GM23338 (cell line): ENCODE data around the gene ADAMTSL4. TPM values are rescaled to one million over a fixed set of nuclear protein-coding genes. Genes with fewer than 3 reads are reported as not detected.

Experiments used
- ATAC-seq: fragments of 200-7000 bp; cut with Tn5 transposase; 3 replicates; pipeline ENCODE4 v1.9.1; 2020
- DNase-seq: peaks from one replicate; pipeline ENCODE4 v3.0.0-alpha.2; 2015; ENCODE audit warnings: low spot score
- H2AFZ ChIP-seq: fragments of 200-600 bp; sonication (generic); 2 replicates; pipeline ENCODE4 v1.8.0; 2016; ENCODE audit warnings: antibody characterized with exemption, mild to moderate bottlenecking, moderate library complexity
- H3F3A ChIP-seq: fragments of 200-600 bp; sonication (generic); replicated peaks from 2 replicates; pipeline ENCODE4 v1.8.0; 2017; ENCODE audit warnings: antibody characterized with exemption, mixed run types, low read depth
- H3K27ac ChIP-seq: fragments of 200-600 bp; sonication (generic); 2 replicates; pipeline ENCODE4 v1.6.1; 2016; ENCODE audit warnings: low read depth
- H3K27me3 ChIP-seq: fragments of 200-600 bp; sonication (generic); 2 replicates; pipeline ENCODE4 v1.8.0; 2016; ENCODE audit warnings: mild to moderate bottlenecking, mixed run types, moderate library complexity; ENCODE audit not compliant: insufficient read depth
- H3K36me3 ChIP-seq: fragments of 200-600 bp; sonication (generic); 2 replicates; pipeline ENCODE4 v1.8.0; 2016; ENCODE audit warnings: mild to moderate bottlenecking; ENCODE audit not compliant: insufficient read depth
- H3K4me1 ChIP-seq: fragments of 200-600 bp; sonication (generic); 2 replicates; pipeline ENCODE4 v1.8.0; 2016; ENCODE audit warnings: mild to moderate bottlenecking, moderate library complexity; ENCODE audit not compliant: insufficient read depth
- H3K4me2 ChIP-seq: fragments of 200-600 bp; sonication (generic); 2 replicates; pipeline ENCODE4 v1.7.1; 2017; ENCODE audit warnings: mixed run types
- H3K4me3 ChIP-seq: fragments of 200-600 bp; sonication (generic); 2 replicates; pipeline ENCODE4 v1.6.1; 2016; ENCODE audit warnings: mixed run types
- H3K79me2 ChIP-seq: fragments of 200-600 bp; sonication (generic); replicated peaks from 2 replicates; pipeline ENCODE4 v1.8.0; 2017; ENCODE audit warnings: mild to moderate bottlenecking; ENCODE audit not compliant: insufficient read depth
- H3K9me2 ChIP-seq: fragments of 200-600 bp; sonication (generic); 2 replicates; pipeline ENCODE4 v1.8.0; 2017; ENCODE audit not compliant: insufficient read depth
- H4K20me1 ChIP-seq: fragments of 200-600 bp; sonication (generic); replicated peaks from 2 replicates; pipeline ENCODE4 v1.8.0; 2017; ENCODE audit warnings: mild to moderate bottlenecking; ENCODE audit not compliant: insufficient read depth
- H3K27ac Mint-ChIP-seq: 2 replicates; pipeline ENCODE4 v1.8.0; 2020; ENCODE audit warnings: inconsistent platforms, mild to moderate bottlenecking, moderate library complexity, mixed read lengths
- H3K27me3 Mint-ChIP-seq: 3 replicates; pipeline ENCODE4 v1.8.0; 2022; ENCODE audit warnings: low read depth, mild to moderate bottlenecking, moderate library complexity, mixed read lengths, inconsistent platforms; ENCODE audit not compliant: insufficient read depth, poor library complexity
- H3K36me3 Mint-ChIP-seq: 3 replicates; pipeline ENCODE4 v1.8.0; 2021; ENCODE audit warnings: low read depth, mild to moderate bottlenecking, inconsistent platforms, moderate library complexity, mixed read lengths
- H3K4me1 Mint-ChIP-seq: 3 replicates; pipeline ENCODE4 v1.8.0; 2020; ENCODE audit warnings: mild to moderate bottlenecking, inconsistent platforms, mixed read lengths
- H3K4me3 Mint-ChIP-seq: 3 replicates; pipeline ENCODE4 v1.8.0; 2021; ENCODE audit warnings: moderate library complexity, mild to moderate bottlenecking, inconsistent platforms, mixed read lengths
- H3K9me3 Mint-ChIP-seq: 3 replicates; pipeline ENCODE4 v1.8.0; 2020; ENCODE audit warnings: moderate library complexity, mild to moderate bottlenecking, inconsistent platforms, mixed read lengths
- CREB1 ChIP-seq: fragments of 250-450 bp; sonication (Bioruptor Pico); IDR thresholded peaks from 2 replicates; pipeline ENCODE4 v1.5.0; 2020; ENCODE audit warnings: low read depth, mild to moderate bottlenecking, moderate library complexity
- EZH2 ChIP-seq: fragments of 200-600 bp; sonication (generic); IDR thresholded peaks from one replicate; pipeline ENCODE4 v1.8.0; 2017; ENCODE audit warnings: antibody characterized with exemption, mild to moderate bottlenecking, low read depth; ENCODE audit not compliant: unreplicated experiment
- EZH2phosphoT487 ChIP-seq: fragments of 200-600 bp; sonication (generic); IDR thresholded peaks from one replicate; pipeline ENCODE4 v1.8.1; 2018; ENCODE audit warnings: antibody characterized with exemption; ENCODE audit not compliant: unreplicated experiment
- JUNB ChIP-seq: IDR thresholded peaks from one replicate; pipeline ENCODE4 v1.6.1; 2016; ENCODE audit warnings: antibody characterized with exemption; ENCODE audit not compliant: unreplicated experiment
- NANOG ChIP-seq: IDR thresholded peaks from 2 replicates; pipeline ENCODE4 v1.6.1; 2016; ENCODE audit warnings: antibody characterized with exemption, borderline replicate concordance
- POLR2AphosphoS5 ChIP-seq: IDR thresholded peaks from 2 replicates; pipeline ENCODE4 v1.6.1; 2016; ENCODE audit warnings: antibody characterized with exemption, low read depth
- STAT1 ChIP-seq: IDR thresholded peaks from one replicate; pipeline ENCODE4 v1.6.1; 2016; ENCODE audit warnings: antibody characterized with exemption; ENCODE audit not compliant: unreplicated experiment
- ZNF114 ChIP-seq: fragments of 250-450 bp; sonication (Bioruptor Pico); IDR thresholded peaks from 2 replicates; pipeline ENCODE4 v1.5.0; 2020; ENCODE audit warnings: mild to moderate bottlenecking, moderate library complexity
- ZNF331 ChIP-seq: fragments of 250-450 bp; sonication (Bioruptor Pico); IDR thresholded peaks from 2 replicates; pipeline ENCODE4 v1.5.0; 2020; ENCODE audit warnings: low read depth, mild to moderate bottlenecking, moderate library complexity
- polyA plus RNA-seq: library from polyadenylated mRNA; unstranded; fragments of >200 nt; fragmentation: Nextera tagmentation; extraction: Ambion mirVana; gene quantifications from 2 replicates; pipeline ENCODE4 v1.2.1, GENCODE V29; 2016
- total RNA-seq: library from RNA; depleted of rRNA; stranded (reverse); fragments of >200 nt; shearing (Covaris generic); gene quantifications from 2 replicates; pipeline ENCODE4 v1.2.3, GENCODE V29; 2014
- TF ChIP-seq, protein P1 (sequence below): fragments of 250-450 bp; sonication (Bioruptor Pico); IDR thresholded peaks from 2 replicates; pipeline ENCODE4 v1.5.0; 2020; ENCODE audit warnings: mild to moderate bottlenecking, moderate library complexity
- TF ChIP-seq, protein P2 (sequence below): IDR thresholded peaks from one replicate; pipeline ENCODE4 v1.6.1; 2018; ENCODE audit warnings: antibody characterized with exemption; ENCODE audit not compliant: unreplicated experiment
- TF ChIP-seq, protein P3 (sequence below), 2 experiments: fragments of 200-600 bp in 1 of 2; sonication (generic) in 1 of 2; conservative IDR thresholded peaks; 2 replicates each; pipeline versions ENCODE4 v1.5.1 to v1.6.1; 2016 to 2017; ENCODE audit warnings: antibody characterized with exemption in 2 of 2, low read depth in 2 of 2, mild to moderate bottlenecking in 2 of 2, moderate library complexity in 1 of 2
- TF ChIP-seq, protein P4 (sequence below): IDR thresholded peaks from 2 replicates; pipeline ENCODE4 v1.6.1; 2016; ENCODE audit warnings: antibody characterized with exemption

ADAMTSL4 gene
- total and polyA plus RNA-seq, 2 experiments from 2014 or later, result 5.3 to 5.8 TPM

DNA sequence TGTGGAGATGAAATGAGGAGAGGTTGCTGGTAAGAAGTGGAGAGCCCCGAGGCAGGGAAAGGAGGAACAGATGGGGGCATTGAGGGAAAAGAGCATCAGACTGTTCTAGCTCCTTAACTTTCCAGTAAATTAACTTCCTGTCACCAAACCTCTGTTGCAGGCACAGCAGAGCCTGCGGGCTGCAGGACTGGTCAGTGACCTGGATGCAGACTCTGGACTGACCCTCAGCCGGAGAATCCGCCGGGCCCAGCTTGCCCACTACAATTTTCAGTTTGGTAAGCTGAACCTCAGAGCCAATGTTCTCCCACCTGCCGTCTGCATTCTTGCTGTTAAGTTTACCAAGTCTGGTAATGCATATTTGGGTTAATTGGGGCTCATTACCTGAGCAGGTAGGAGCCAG is 43.8 kb upstream of the ADAMTSL4 start:
- Histone ChIP-seq H3F3A (no peaks in the 10 kb centered on the region; the same call in 1 of the 2 replicates), H3K9me2 (no peaks in the 10 kb centered on the region), H3K27me3 (no peaks in the 10 kb centered on the region), H3K27ac (no peak overlapping the region), H4K20me1 (no peaks in the 10 kb centered on the region), H3K4me3 (no peak overlapping the region), H3K4me1 (no peaks in the 10 kb centered on the region), H3K79me2 (no peaks in the 10 kb centered on the region), H2AFZ (no peak overlapping the region), H3K36me3 (0 out of 2 replicates have a peak, but pooled peaks cover 17% of the 10 kb centered on the region), H3K4me2 (no peak overlapping the region)
- Mint-ChIP-seq H3K36me3 (peaks cover 48% of the 10 kb centered on the region), H3K4me3 (no peak overlapping the region), H3K9me3 (no peaks in the 10 kb centered on the region), H3K27ac (no peak overlapping the region), H3K4me1 (peaks cover 4% of the 10 kb centered on the region; the same call in 2 of the 3 replicates), H3K27me3 (peaks cover 28% of the 10 kb centered on the region)
- TF ChIP-seq, protein P1, sequence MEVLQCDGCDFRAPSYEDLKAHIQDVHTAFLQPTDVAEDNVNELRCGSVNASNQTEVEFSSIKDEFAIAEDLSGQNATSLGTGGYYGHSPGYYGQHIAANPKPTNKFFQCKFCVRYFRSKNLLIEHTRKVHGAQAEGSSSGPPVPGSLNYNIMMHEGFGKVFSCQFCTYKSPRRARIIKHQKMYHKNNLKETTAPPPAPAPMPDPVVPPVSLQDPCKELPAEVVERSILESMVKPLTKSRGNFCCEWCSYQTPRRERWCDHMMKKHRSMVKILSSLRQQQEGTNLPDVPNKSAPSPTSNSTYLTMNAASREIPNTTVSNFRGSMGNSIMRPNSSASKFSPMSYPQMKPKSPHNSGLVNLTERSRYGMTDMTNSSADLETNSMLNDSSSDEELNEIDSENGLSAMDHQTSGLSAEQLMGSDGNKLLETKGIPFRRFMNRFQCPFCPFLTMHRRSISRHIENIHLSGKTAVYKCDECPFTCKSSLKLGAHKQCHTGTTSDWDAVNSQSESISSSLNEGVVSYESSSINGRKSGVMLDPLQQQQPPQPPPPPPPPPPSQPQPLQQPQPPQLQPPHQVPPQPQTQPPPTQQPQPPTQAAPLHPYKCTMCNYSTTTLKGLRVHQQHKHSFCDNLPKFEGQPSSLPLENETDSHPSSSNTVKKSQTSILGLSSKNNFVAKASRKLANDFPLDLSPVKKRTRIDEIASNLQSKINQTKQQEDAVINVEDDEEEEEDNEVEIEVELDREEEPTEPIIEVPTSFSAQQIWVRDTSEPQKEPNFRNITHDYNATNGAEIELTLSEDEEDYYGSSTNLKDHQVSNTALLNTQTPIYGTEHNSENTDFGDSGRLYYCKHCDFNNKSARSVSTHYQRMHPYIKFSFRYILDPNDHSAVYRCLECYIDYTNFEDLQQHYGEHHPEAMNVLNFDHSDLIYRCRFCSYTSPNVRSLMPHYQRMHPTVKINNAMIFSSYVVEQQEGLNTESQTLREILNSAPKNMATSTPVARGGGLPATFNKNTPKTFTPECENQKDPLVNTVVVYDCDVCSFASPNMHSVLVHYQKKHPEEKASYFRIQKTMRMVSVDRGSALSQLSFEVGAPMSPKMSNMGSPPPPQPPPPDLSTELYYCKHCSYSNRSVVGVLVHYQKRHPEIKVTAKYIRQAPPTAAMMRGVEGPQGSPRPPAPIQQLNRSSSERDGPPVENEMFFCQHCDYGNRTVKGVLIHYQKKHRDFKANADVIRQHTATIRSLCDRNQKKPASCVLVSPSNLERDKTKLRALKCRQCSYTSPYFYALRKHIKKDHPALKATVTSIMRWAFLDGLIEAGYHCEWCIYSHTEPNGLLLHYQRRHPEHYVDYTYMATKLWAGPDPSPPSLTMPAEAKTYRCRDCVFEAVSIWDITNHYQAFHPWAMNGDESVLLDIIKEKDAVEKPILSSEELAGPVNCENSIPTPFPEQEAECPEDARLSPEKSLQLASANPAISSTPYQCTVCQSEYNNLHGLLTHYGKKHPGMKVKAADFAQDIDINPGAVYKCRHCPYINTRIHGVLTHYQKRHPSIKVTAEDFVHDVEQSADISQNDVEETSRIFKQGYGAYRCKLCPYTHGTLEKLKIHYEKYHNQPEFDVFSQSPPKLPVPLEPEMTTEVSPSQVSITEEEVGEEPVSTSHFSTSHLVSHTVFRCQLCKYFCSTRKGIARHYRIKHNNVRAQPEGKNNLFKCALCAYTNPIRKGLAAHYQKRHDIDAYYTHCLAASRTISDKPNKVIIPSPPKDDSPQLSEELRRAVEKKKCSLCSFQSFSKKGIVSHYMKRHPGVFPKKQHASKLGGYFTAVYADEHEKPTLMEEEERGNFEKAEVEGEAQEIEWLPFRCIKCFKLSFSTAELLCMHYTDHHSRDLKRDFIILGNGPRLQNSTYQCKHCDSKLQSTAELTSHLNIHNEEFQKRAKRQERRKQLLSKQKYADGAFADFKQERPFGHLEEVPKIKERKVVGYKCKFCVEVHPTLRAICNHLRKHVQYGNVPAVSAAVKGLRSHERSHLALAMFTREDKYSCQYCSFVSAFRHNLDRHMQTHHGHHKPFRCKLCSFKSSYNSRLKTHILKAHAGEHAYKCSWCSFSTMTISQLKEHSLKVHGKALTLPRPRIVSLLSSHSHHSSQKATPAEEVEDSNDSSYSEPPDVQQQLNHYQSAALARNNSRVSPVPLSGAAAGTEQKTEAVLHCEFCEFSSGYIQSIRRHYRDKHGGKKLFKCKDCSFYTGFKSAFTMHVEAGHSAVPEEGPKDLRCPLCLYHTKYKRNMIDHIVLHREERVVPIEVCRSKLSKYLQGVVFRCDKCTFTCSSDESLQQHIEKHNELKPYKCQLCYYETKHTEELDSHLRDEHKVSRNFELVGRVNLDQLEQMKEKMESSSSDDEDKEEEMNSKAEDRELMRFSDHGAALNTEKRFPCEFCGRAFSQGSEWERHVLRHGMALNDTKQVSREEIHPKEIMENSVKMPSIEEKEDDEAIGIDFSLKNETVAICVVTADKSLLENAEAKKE (CRISPR knock-in tag), result no peak
- TF ChIP-seq NANOG (no peak), POLR2AphosphoS5 (no peak), ZNF114 (CRISPR knock-in tag) (no peak), EZH2phosphoT487 (no peak), EZH2 (no peak), STAT1 (no peak), ZNF331 (CRISPR knock-in tag) (no peak), CREB1 (CRISPR knock-in tag) (no peak), JUNB (no peak)
- TF ChIP-seq, protein P2, sequence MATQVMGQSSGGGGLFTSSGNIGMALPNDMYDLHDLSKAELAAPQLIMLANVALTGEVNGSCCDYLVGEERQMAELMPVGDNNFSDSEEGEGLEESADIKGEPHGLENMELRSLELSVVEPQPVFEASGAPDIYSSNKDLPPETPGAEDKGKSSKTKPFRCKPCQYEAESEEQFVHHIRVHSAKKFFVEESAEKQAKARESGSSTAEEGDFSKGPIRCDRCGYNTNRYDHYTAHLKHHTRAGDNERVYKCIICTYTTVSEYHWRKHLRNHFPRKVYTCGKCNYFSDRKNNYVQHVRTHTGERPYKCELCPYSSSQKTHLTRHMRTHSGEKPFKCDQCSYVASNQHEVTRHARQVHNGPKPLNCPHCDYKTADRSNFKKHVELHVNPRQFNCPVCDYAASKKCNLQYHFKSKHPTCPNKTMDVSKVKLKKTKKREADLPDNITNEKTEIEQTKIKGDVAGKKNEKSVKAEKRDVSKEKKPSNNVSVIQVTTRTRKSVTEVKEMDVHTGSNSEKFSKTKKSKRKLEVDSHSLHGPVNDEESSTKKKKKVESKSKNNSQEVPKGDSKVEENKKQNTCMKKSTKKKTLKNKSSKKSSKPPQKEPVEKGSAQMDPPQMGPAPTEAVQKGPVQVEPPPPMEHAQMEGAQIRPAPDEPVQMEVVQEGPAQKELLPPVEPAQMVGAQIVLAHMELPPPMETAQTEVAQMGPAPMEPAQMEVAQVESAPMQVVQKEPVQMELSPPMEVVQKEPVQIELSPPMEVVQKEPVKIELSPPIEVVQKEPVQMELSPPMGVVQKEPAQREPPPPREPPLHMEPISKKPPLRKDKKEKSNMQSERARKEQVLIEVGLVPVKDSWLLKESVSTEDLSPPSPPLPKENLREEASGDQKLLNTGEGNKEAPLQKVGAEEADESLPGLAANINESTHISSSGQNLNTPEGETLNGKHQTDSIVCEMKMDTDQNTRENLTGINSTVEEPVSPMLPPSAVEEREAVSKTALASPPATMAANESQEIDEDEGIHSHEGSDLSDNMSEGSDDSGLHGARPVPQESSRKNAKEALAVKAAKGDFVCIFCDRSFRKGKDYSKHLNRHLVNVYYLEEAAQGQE, result no peak
- TF ChIP-seq, protein P3, sequence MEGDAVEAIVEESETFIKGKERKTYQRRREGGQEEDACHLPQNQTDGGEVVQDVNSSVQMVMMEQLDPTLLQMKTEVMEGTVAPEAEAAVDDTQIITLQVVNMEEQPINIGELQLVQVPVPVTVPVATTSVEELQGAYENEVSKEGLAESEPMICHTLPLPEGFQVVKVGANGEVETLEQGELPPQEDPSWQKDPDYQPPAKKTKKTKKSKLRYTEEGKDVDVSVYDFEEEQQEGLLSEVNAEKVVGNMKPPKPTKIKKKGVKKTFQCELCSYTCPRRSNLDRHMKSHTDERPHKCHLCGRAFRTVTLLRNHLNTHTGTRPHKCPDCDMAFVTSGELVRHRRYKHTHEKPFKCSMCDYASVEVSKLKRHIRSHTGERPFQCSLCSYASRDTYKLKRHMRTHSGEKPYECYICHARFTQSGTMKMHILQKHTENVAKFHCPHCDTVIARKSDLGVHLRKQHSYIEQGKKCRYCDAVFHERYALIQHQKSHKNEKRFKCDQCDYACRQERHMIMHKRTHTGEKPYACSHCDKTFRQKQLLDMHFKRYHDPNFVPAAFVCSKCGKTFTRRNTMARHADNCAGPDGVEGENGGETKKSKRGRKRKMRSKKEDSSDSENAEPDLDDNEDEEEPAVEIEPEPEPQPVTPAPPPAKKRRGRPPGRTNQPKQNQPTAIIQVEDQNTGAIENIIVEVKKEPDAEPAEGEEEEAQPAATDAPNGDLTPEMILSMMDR (conservative IDR thresholded peaks at IDR 0.05; ENCODE audit: low read depth in 2 of 2), result no peak
- TF ChIP-seq, protein P4, sequence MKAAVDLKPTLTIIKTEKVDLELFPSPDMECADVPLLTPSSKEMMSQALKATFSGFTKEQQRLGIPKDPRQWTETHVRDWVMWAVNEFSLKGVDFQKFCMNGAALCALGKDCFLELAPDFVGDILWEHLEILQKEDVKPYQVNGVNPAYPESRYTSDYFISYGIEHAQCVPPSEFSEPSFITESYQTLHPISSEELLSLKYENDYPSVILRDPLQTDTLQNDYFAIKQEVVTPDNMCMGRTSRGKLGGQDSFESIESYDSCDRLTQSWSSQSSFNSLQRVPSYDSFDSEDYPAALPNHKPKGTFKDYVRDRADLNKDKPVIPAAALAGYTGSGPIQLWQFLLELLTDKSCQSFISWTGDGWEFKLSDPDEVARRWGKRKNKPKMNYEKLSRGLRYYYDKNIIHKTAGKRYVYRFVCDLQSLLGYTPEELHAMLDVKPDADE, result no peak
- ATAC-seq (no peak), DNase-seq (no peak)
